ENCODE data around the gene RAPGEF1. TPM values are rescaled to one million over a fixed set of nuclear protein-coding genes. Genes with fewer than 3 reads are reported as not detected.
A peak's percentile ranks its signal among the peaks of the same experiment; 100 is the strongest.
"Not testable (repeated sequence)": the region's sequence is repeated elsewhere in the genome, so short reads cannot be mapped to it uniquely, and the experiment has no call there.

Gene RAPGEF1
- total RNA-seq, 1 donor from 2014 or later = 156 TPM

- ATAC-seq = no peak
- intact Hi-C loops (cut with micrococcal nuclease) = no loop called here
- DNase-seq = no peak
Measured at GRCh38 chr9:131666774-131667173, 73.1 kb downstream of the RAPGEF1 start.

- ATAC-seq (no peak), DNase-seq (no peak)
- intact Hi-C loops (cut with micrococcal nuclease) = no loop called here
Measured at GRCh38 chr9:131666029-131666428, 73.8 kb downstream of the RAPGEF1 start.

DNA sequence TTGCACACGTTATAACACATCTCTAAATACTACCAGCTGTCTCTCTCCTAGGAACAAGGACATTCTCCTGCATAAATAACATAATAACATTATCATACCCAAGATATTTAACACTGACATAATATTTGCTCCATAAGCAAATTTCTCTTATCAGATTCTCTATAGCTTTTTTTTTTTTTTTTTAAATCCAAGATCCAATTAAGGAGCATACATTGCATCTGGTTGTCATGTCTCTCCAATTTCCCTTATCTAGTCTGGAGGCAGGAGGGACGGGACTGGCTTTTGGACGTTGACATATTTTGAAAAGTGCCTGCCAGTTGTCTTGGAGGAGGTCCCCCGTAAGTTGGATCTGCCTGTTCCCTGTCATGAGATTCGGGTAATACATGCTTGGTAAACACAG lies 76.6 kb downstream of the RAPGEF1 start:
- ATAC-seq = no peak
- intact Hi-C loops (cut with micrococcal nuclease) = no loop called here
- no peak for DNase-seq

GRCh38 chr9:131662289-131662621 lies 77.6 kb downstream of the RAPGEF1 start:
- ATAC-seq; DNase-seq; intact Hi-C loops (cut with micrococcal nuclease): not testable (repeated sequence)

- no peak for ATAC-seq
- intact Hi-C loops (cut with micrococcal nuclease) = no loop called here
- DNase-seq = no peak
Measured at GRCh38 chr9:131661568-131662288, 78.1 kb downstream of the RAPGEF1 start.

GRCh38 chr9:131660466-131661405 lies 79.1 kb downstream of the RAPGEF1 start:
- ATAC-seq = peak; percentile 55
- intact Hi-C loops (cut with micrococcal nuclease) = no loop called here
- DNase-seq = no peak

- no peak for ATAC-seq
- no peak for DNase-seq
- intact Hi-C loops (cut with micrococcal nuclease) = no loop called here
Measured at GRCh38 chr9:131658377-131659129, 81.3 kb downstream of the RAPGEF1 start.

GRCh38 chr9:131657940-131658339 lies 81.9 kb downstream of the RAPGEF1 start:
- intact Hi-C loops (cut with micrococcal nuclease) = no loop called here
- ATAC-seq = no peak

DNA sequence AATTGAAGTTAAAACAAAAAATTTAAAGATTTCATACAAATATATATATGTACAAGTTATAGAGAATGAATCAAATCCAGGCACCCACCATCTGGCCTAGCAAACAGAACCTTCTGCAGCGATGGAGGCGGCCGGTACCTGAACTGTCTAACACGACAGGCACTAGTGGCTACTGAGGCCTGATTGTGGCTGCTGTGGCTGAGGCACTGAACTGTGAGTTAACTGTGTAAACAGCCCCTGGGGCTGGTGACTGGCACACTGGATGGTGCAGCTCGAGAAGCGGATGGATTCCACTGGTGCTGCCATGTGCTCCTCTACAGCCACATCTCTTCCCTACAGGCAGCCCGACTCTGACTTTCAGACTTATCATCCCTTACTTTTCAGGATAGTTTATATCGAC lies 82.4 kb downstream of the RAPGEF1 start:
- DNase-seq (no peak), ATAC-seq (no peak)
- intact Hi-C loops (cut with micrococcal nuclease) = no loop called here

More at GRCh38 chr9:131657940-131658339, 81.9 kb downstream of the RAPGEF1 start:
- DNase-seq = no peak

- intact Hi-C loops (cut with micrococcal nuclease) = no loop called here
- ATAC-seq (no peak), DNase-seq (no peak)
Measured at GRCh38 chr9:131657037-131657377, 82.9 kb downstream of the RAPGEF1 start.

- DNase-seq = peak; percentile 73
- intact Hi-C loops (cut with micrococcal nuclease) = no loop called here
- peak; percentile 68 for ATAC-seq
Measured at GRCh38 chr9:131656356-131657036, 83.4 kb downstream of the RAPGEF1 start.

DNA sequence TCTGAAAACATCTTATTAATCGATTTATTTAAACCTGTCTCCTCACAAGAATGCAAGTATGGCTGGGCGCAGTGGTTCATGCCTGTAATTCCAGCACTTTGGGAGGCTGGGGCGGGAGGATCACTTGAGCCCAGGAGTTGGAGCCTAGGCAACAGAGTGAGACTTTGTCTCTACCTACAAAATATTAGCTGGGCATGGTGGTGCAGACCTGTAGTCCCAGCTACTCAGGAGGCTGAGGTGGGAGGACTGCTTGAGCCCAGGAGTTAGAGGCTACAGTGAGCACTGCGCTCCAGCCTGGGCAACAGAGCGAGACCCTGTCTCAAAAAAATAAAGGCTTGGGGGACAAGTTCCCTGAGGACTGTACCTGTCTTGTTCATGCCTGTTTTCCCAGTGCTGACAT lies 85.5 kb downstream of the RAPGEF1 start:
- DNase-seq; ATAC-seq; intact Hi-C loops (cut with micrococcal nuclease): not testable (repeated sequence)

GRCh38 chr9:131651599-131651998 lies 88.3 kb downstream of the RAPGEF1 start:
- no peak for ATAC-seq
- intact Hi-C loops (cut with micrococcal nuclease) = no loop called here
- DNase-seq = no peak

- intact Hi-C loops (cut with micrococcal nuclease) = no loop called here
- no peak for DNase-seq
- no peak for ATAC-seq
Measured at GRCh38 chr9:131651160-131651559, 88.7 kb downstream of the RAPGEF1 start.

GRCh38 chr9:131650254-131650653 lies 89.6 kb downstream of the RAPGEF1 start:
- ATAC-seq (peak; percentile 72), DNase-seq (peak; percentile 59)
- intact Hi-C loops (cut with micrococcal nuclease) = no loop called here

GRCh38 chr9:131649646-131650045 lies 90.2 kb downstream of the RAPGEF1 start:
- ATAC-seq = no peak
- no peak for DNase-seq
- intact Hi-C loops (cut with micrococcal nuclease) = no loop called here

DNA sequence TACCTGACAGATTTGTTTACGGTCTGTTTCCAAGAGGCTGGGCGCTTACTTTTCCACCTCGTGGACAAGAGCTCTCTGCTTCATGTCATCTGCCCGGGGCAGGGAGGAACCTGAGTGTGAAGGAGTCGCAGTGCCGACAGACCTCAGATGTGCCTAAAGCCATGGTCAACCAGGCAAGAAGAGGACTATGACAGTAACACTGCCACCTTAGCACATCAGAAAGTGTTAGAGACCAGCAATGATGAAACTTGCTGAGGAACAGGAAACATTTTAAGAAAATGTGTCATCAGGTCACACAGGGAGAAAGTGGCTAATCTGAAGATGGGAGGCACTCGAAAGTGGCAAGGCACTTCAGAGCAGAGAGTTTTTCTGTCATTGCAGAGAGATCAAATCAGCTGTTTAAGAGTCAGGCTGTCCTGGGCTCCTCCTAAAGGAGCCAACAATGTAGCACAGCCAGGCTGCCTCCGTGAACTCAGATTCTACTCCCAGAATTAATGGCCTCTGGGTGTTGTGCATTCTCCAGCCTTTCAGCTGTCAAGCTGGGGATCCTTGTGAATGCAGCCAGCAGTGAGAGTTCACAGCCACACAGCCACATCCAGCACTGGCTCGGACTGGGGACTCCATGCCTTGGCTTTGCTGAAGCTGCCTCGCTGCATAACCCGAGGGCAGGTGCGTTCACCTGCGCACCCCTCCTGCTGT lies 94.6 kb downstream of the RAPGEF1 start:
- DNase-seq (no peak), ATAC-seq (no peak)
- intact Hi-C loops (cut with micrococcal nuclease) = no loop called here

- DNase-seq (no peak), ATAC-seq (no peak)
- intact Hi-C loops (cut with micrococcal nuclease) = no loop called here
Measured at GRCh38 chr9:131642496-131643083, 97.3 kb downstream of the RAPGEF1 start.

All from left ventricle myocardium superior (tissue), 1 donor.